OCI-LY7 (cell line): ENCODE results near the gene FRAT2.
A peak's percentile ranks its signal among the peaks of the same experiment; 100 is the strongest.

Experiments used
- CTCF ChIP-seq: fragments of 200-600 bp; sonication (generic); conservative IDR thresholded peaks from 2 replicates; pipeline ENCODE4 v1.5.1; 2014; ENCODE audit warnings: mild to moderate bottlenecking, antibody characterized with exemption, low read length, moderate library complexity, mixed read lengths
- EZH2phosphoT487 ChIP-seq: fragments of 200-600 bp; sonication (generic); IDR thresholded peaks from 2 replicates; pipeline ENCODE4 v1.6.1; 2018; ENCODE audit warnings: low read depth, borderline replicate concordance, mild to moderate bottlenecking, mixed run types, antibody characterized with exemption, low read length, moderate library complexity, mixed read lengths

- TF ChIP-seq CTCF (peak; percentile 54), EZH2phosphoT487 (no peak)
Measured at GRCh38 chr10:97319671-97320479, 14.7 kb downstream of the FRAT2 start.
